HepG2 (cell line): ENCODE data around the gene GORASP2. TPM values are rescaled to one million over a fixed set of nuclear protein-coding genes. Genes with fewer than 3 reads are reported as not detected.
A peak's percentile ranks its signal among the peaks of the same experiment; 100 is the strongest.

Experiments
- ATAC-seq: fragments of 200-7000 bp; cut with Tn5 transposase; 3 replicates; pipeline ENCODE4 v1.9.1; 2020; ENCODE audit warnings: mild to moderate bottlenecking, moderate library complexity
- BruUV-seq: library from RNA; stranded (reverse); fragments of 400-500 nt; replicated peaks from 2 replicates; lab custom pipeline; 2021; lab: Mats Ljungman, UMichigan
- CTCF ChIA-PET: fragments of 300-600 bp; formaldehyde crosslinking; extraction: SDS; loops from one replicate; lab custom pipeline; 2021; ENCODE audit warnings: low total read pairs, inconsistent platforms, low intra/inter-chr PET ratio; lab: Yijun Ruan, JAX
- POLR2A ChIA-PET: fragments of 350-600 bp; sonication (Branson Sonifier 250); formaldehyde crosslinking; loops from one replicate; lab custom pipeline; 2020; ENCODE audit warnings: antibody characterized with exemption, inconsistent platforms; lab: Yijun Ruan, JAX
- DNase-seq: peaks from one replicate; pipeline ENCODE4 v3.0.0-alpha.2; 2015; ENCODE audit warnings: low spot score
- FAIRE-seq: peaks from 3 replicates; lab custom pipeline; 2011; peaks lifted over from hg19 to GRCh38; lab: Jason Lieb, UNC
- H2AFZ ChIP-seq: one replicate; pipeline ENCODE4 v1.6.1; 2011; ENCODE audit warnings: low read length, inconsistent platforms
- H3K27ac ChIP-seq: fragments of 300-600 bp; 3 replicates; pipeline ENCODE4 v1.8.0; 2011; ENCODE audit warnings: mixed run types, mild to moderate bottlenecking, mixed read lengths, low read length, inconsistent platforms; ENCODE audit not compliant: insufficient read depth; ENCODE audit errors: extremely low read length
- H3K27me3 ChIP-seq, 2 experiments: fragments of 200-600 bp in 1 of 2; 2 replicates in 1 of 2; 3 replicates in 1 of 2; pipeline versions ENCODE4 v1.6.0 to v1.8.0; 2011; ENCODE audit warnings: low read length in 2 of 2, mild to moderate bottlenecking in 2 of 2, moderate library complexity in 2 of 2, inconsistent platforms in 1 of 2; ENCODE audit not compliant: insufficient read depth in 2 of 2, control insufficient read depth in 1 of 2
- H3K36me3 ChIP-seq, 2 experiments: fragments of 200-600 bp in 1 of 2; replicated peaks in 1 of 2; 2 replicates in 1 of 2; 3 replicates in 1 of 2; pipeline versions ENCODE4 v1.5.1 to v1.8.0; 2011; ENCODE audit warnings: low read length in 2 of 2, inconsistent platforms in 1 of 2; ENCODE audit not compliant: insufficient read depth in 2 of 2, control insufficient read depth in 1 of 2
- H3K4me1 ChIP-seq: 2 replicates; pipeline ENCODE4 v1.5.1; 2012; ENCODE audit warnings: low read length, inconsistent platforms; ENCODE audit not compliant: insufficient read depth
- H3K4me2 ChIP-seq: 2 replicates; pipeline ENCODE4 v1.6.0; 2011; ENCODE audit warnings: low read depth, low read length, inconsistent platforms
- H3K4me3 ChIP-seq, 3 experiments: fragments of 200-600 bp in 1 of 3; sonication (generic), shearing (Covaris generic) in 1 of 3; replicated peaks in 1 of 3; 2 replicates each; pipeline ENCODE4 v1.5.1; 2011 to 2016; ENCODE audit warnings: low read length in 3 of 3, inconsistent platforms in 2 of 3, low read depth in 2 of 3, mild to moderate bottlenecking in 2 of 3, control low read depth in 1 of 3, mixed read lengths in 1 of 3; ENCODE audit not compliant: insufficient read depth in 1 of 3
- H3K79me2 ChIP-seq: one replicate; pipeline ENCODE4 v1.6.1; 2011; ENCODE audit warnings: low read length, inconsistent platforms; ENCODE audit not compliant: insufficient read depth
- H3K9ac ChIP-seq: 2 replicates; pipeline ENCODE4 v1.6.0; 2011; ENCODE audit warnings: mild to moderate bottlenecking, low read depth, low read length, inconsistent platforms; ENCODE audit not compliant: insufficient read depth
- H3K9me3 ChIP-seq: 2 replicates; pipeline ENCODE4 v1.5.1; 2012; ENCODE audit warnings: mild to moderate bottlenecking, low read length
- H4K20me1 ChIP-seq: 2 replicates; pipeline ENCODE4 v1.6.0; 2011; ENCODE audit warnings: inconsistent platforms, mild to moderate bottlenecking, low read length, moderate library complexity; ENCODE audit not compliant: insufficient read depth
- CCAR2 ChIP-seq: fragments of 200-400 bp; formaldehyde crosslinking; optimal IDR thresholded peaks from 2 replicates; pipeline ENCODE3; 2018; ENCODE audit warnings: low read depth, mild to moderate bottlenecking, low read length, moderate library complexity
- EEA1 ChIP-seq: sonication (generic); formaldehyde crosslinking; IDR thresholded peaks from 2 replicates; pipeline ENCODE4 v1.5.1; 2020; ENCODE audit warnings: mild to moderate bottlenecking, missing genetic modification reagents, borderline replicate concordance
- IKZF1 ChIP-seq: fragments of 450-650 bp; IDR thresholded peaks from 2 replicates; pipeline ENCODE4 v1.7.1; 2016
- RARA ChIP-seq: IDR thresholded peaks from 2 replicates; pipeline ENCODE4 v1.6.1; 2016; ENCODE audit warnings: missing genetic modification reagents, missing compliant biosample characterization
- RBM22 ChIP-seq: fragments of 200-400 bp; formaldehyde crosslinking; optimal IDR thresholded peaks from 2 replicates; pipeline ENCODE3; 2017; ENCODE audit warnings: mild to moderate bottlenecking, low read length, moderate library complexity
- SP140L ChIP-seq: sonication (generic); formaldehyde crosslinking; IDR thresholded peaks from 2 replicates; pipeline ENCODE4 v1.4.0; 2020; ENCODE audit warnings: missing genetic modification reagents, borderline replicate concordance
- SP4 ChIP-seq: sonication (generic); formaldehyde crosslinking; IDR thresholded peaks from 2 replicates; pipeline ENCODE4 v1.8.1; 2023; ENCODE audit warnings: mild to moderate bottlenecking, missing genetic modification reagents
- SRSF1 ChIP-seq: fragments of 200-400 bp; formaldehyde crosslinking; optimal IDR thresholded peaks from 2 replicates; pipeline ENCODE3; 2017; ENCODE audit warnings: mild to moderate bottlenecking, low read depth, low read length, moderate library complexity
- THYN1 ChIP-seq: sonication (generic); formaldehyde crosslinking; IDR thresholded peaks from 2 replicates; pipeline ENCODE4 v1.8.1; 2023; ENCODE audit warnings: low read depth, mild to moderate bottlenecking, moderate library complexity, missing genetic modification reagents, borderline replicate concordance
- ZNF142 ChIP-seq: sonication (generic); formaldehyde crosslinking; IDR thresholded peaks from 2 replicates; pipeline ENCODE4 v1.4.0; 2020; ENCODE audit warnings: missing genetic modification reagents
- ZNF33B ChIP-seq: sonication (generic); formaldehyde crosslinking; IDR thresholded peaks from 2 replicates; pipeline ENCODE4 v1.5.1; 2020; ENCODE audit warnings: mild to moderate bottlenecking, missing genetic modification reagents
- ZNF354B ChIP-seq: sonication (generic); formaldehyde crosslinking; IDR thresholded peaks from 2 replicates; pipeline ENCODE4 v1.8.0; 2022; ENCODE audit warnings: mild to moderate bottlenecking, missing genetic modification reagents
- ZNF446 ChIP-seq: sonication (generic); formaldehyde crosslinking; IDR thresholded peaks from 2 replicates; pipeline ENCODE4 v1.5.0; 2020; ENCODE audit warnings: mild to moderate bottlenecking, missing genetic modification reagents
- ZNF605 ChIP-seq: sonication (generic); formaldehyde crosslinking; IDR thresholded peaks from 2 replicates; pipeline ENCODE4 v1.8.0; 2022; ENCODE audit warnings: mild to moderate bottlenecking, missing genetic modification reagents
- WGBS: methylation state at CpG from one replicate; pipeline ENCODE4 v1.1.6; 2017; ENCODE audit warnings: low lambda C conversion rate; 5-methylcytosine and 5-hydroxymethylcytosine counted together
- in situ Hi-C: cut with HindIII; loops from 2 replicates; pipeline ENCODE4 v1.10.0; 2017; ENCODE audit warnings: low pct_unique_long_range_greater_than_20kb; ENCODE audit not compliant: extremely low pct_ligation_motif_present
- intact Hi-C: fragments of 100-400 bp; cut with micrococcal nuclease; formaldehyde crosslinking; loops from one replicate; pipeline ENCODE4 v1.10.0; 2022; ENCODE audit not compliant: unreplicated experiment
- polyA plus RNA-seq, 8 experiments: library from polyadenylated mRNA; depleted of rRNA in 3 of 8; stranded (reverse) in 7 of 8; unstranded in 1 of 8; fragments of >200 nt; fragmentation: Illumina TruSeq in 4 of 8; extraction: Trizol in 4 of 8; gene quantifications; 2 replicates each; pipeline versions ENCODE4 v1.2.1 to v1.2.3, GENCODE V29; 2011 to 2016; ENCODE audit warnings: low read depth in 4 of 8, missing spikeins in 1 of 8, mixed read lengths in 1 of 8; ENCODE audit not compliant: insufficient read depth in 1 of 8
- total RNA-seq, 5 experiments: library from RNA; depleted of rRNA; stranded (reverse); fragments of >200 nt; fragmentation: Illumina TruSeq; extraction: Trizol; gene quantifications; 2 replicates each; pipeline ENCODE4 v1.2.3, GENCODE V29; 2016; ENCODE audit warnings: low read depth in 1 of 5

Gene GORASP2
- total and polyA plus RNA-seq, 2 of the 13 experiments (the other 11 are each of a cell fraction or from before 2014, with no cell fraction given), result 103 to 239 TPM

- Histone ChIP-seq H3K36me3 (peaks cover 18 to 35% of the 10 kb centered on the region in 2 experiments), H3K4me1 (peaks cover 34% of the 10 kb centered on the region), H3K4me2 (no peak overlapping the region), H3K79me2 (no peaks in the 10 kb centered on the region), H3K9ac (no peak overlapping the region), H3K27ac (peak overlapping the region; percentile 14), H3K9me3 (no peaks in the 10 kb centered on the region), H3K4me3 (no peak overlapping the region), H2AFZ (no peak overlapping the region), H3K27me3 (no peaks in the 10 kb centered on the region), H4K20me1 (no peaks in the 10 kb centered on the region)
- no peak for TF ChIP-seq ZNF33B
- 0 out of 2 replicates have a peak, but pooled peaks have one; percentile 19 for TF ChIP-seq SP4 (CRISPR knock-in tag)
- TF ChIP-seq ZNF605 (CRISPR knock-in tag), result peak; percentile 44; the same call in 1 of the 2 replicates
- no peak for TF ChIP-seq EEA1 (CRISPR knock-in tag)
- peak; percentile 93 for TF ChIP-seq RBM22
- TF ChIP-seq ZNF354B (CRISPR knock-in tag), result peak; percentile 66; the same call in 1 of the 2 replicates
- no peak for TF ChIP-seq THYN1
- TF ChIP-seq SRSF1, result no peak
- TF ChIP-seq CCAR2, result no peak
- 0 out of 2 replicates have a peak, but pooled peaks have one; percentile 33 for TF ChIP-seq ZNF142
- TF ChIP-seq RARA (CRISPR knock-in tag), result no peak
- TF ChIP-seq IKZF1, result no peak
- TF ChIP-seq SP140L (CRISPR knock-in tag), result no peak
- no peak for TF ChIP-seq ZNF446 (CRISPR knock-in tag)
- ATAC-seq (no peak), FAIRE-seq (no peak), DNase-seq (no peak)
- POLR2A ChIA-PET, result no interaction called here
- 92% methylated on average over 2 of the region's 2 CpGs for WGBS
- BruUV-seq, result no TSS peak
- intact Hi-C loops, result loop anchor here (5.0 kb wide), 1 partner anchor 37 kb away; no protein-coding TSS in a partner anchor
- in situ Hi-C loops, result no loop called here
- CTCF ChIA-PET, result no interaction called here
Measured at GRCh38 chr2:170969030-170969429, 40.0 kb downstream of the GORASP2 start.
